Choroid plexus epithelial cell (primary cell): Measurements from ENCODE around the gene RMI2.
"Not testable (repeated sequence)": the region's sequence is repeated elsewhere in the genome, so short reads cannot be mapped to it uniquely, and the experiment has no call there.

Source experiments
- DNase-seq: peaks from one replicate; pipeline ENCODE4 v3.0.0-alpha.2; 2010; ENCODE audit warnings: low read depth
- H3K4me3 ChIP-seq: 2 replicates; pipeline ENCODE4 v1.5.1; 2011; ENCODE audit warnings: low read depth, mild to moderate bottlenecking, control low read depth, low read length, moderate library complexity
- CTCF ChIP-seq: conservative IDR thresholded peaks from 2 replicates; pipeline ENCODE4 v1.5.1; 2011; ENCODE audit warnings: low read depth, mild to moderate bottlenecking, control low read depth, inconsistent platforms, low read length, moderate library complexity

RMI2 gene

GRCh38 chr16:11367483-11367906 lies 22.2 kb downstream of the RMI2 start:
- no peak overlapping the region for H3K4me3 ChIP-seq
- no peak for DNase-seq
- no peak for TF ChIP-seq CTCF

GRCh38 chr16:11370084-11370931 lies 25.0 kb downstream of the RMI2 start:
- peak; percentile 76 for DNase-seq

GRCh38 chr16:11370932-11371279 lies 25.6 kb downstream of the RMI2 start:
- not testable (repeated sequence) for DNase-seq, H3K4me3 ChIP-seq

More at GRCh38 chr16:11370084-11370931, 25.0 kb downstream of the RMI2 start:
- no peak for TF ChIP-seq CTCF
- H3K4me3 ChIP-seq = no peak overlapping the region

- no peak for DNase-seq
- TF ChIP-seq CTCF = no peak
- H3K4me3 ChIP-seq = no peak overlapping the region
These were observed 27.0 kb downstream of the RMI2 start for GRCh38 chr16:11372073-11372828.

GRCh38 chr16:11372829-11373306 lies 27.6 kb downstream of the RMI2 start:
- no peak overlapping the region for H3K4me3 ChIP-seq
- TF ChIP-seq CTCF = no peak
- no peak for DNase-seq

GRCh38 chr16:11374255-11374654 lies 29.0 kb downstream of the RMI2 start:
- no peak for TF ChIP-seq CTCF
- no peak overlapping the region for H3K4me3 ChIP-seq
- no peak for DNase-seq

- no peak for DNase-seq
- no peak overlapping the region for H3K4me3 ChIP-seq
- TF ChIP-seq CTCF = no peak
These were observed 31.9 kb downstream of the RMI2 start for GRCh38 chr16:11377154-11377553.

GRCh38 chr16:11378951-11379350 lies 33.7 kb downstream of the RMI2 start:
- not testable (repeated sequence) for DNase-seq, H3K4me3 ChIP-seq
